ENCODE results near the gene ARHGAP24.

The ARHGAP24 gene

GRCh38 chr4:85763202-85763601 is 288.3 kb downstream of the ARHGAP24 start:
- H3K18ac ChIP-seq (ENCODE audit: low read length) = peak overlapping the region; percentile 80
- H3K4ac ChIP-seq (ENCODE audit: low read depth, low read length) = no peak overlapping the region
- H3K27me3 ChIP-seq (ENCODE audit: insufficient read depth, low read length, poor library complexity) = no peaks in the 10 kb centered on the region
- H3K79me1 ChIP-seq (ENCODE audit: low read length) = no peaks in the 10 kb centered on the region
- peak overlapping the region; percentile 7 for H4K5ac ChIP-seq (ENCODE audit: low read length)
- H3K4me2 ChIP-seq (ENCODE audit: low read length) = no peak overlapping the region
- H3K9ac ChIP-seq (ENCODE audit: low read length) = no peak overlapping the region
- no CpG with 5 or more reads among the region's 2 CpGs for WGBS (ENCODE audit: extremely low coverage, insufficient coverage, low lambda C conversion rate)
- peak overlapping the region; percentile 42 for H2BK5ac ChIP-seq (ENCODE audit: low read length)
- H3K4me1 ChIP-seq (ENCODE audit: control insufficient read depth, low read depth, low read length) = peaks cover 2% of the 10 kb centered on the region
- H3K27ac ChIP-seq (ENCODE audit: low read depth, low read length) = no peak overlapping the region
- H4K8ac ChIP-seq (ENCODE audit: low read depth, low read length) = no peak overlapping the region
- H2BK15ac ChIP-seq (replicated peaks; ENCODE audit: low read depth) = no peak overlapping the region
- no peak overlapping the region for H2AK5ac ChIP-seq (ENCODE audit: low read length)
- no peaks in the 10 kb centered on the region for H3K36me3 ChIP-seq (ENCODE audit: control insufficient read depth, insufficient read depth, low read length)
- H2BK120ac ChIP-seq (ENCODE audit: low read depth, low read length) = peak overlapping the region; percentile 21
- DNase-seq = no peak
- no peak overlapping the region for H3K56ac ChIP-seq (ENCODE audit: low read length)
- no peak overlapping the region for H3K23ac ChIP-seq (ENCODE audit: low read length)
- H3K4me3 ChIP-seq (ENCODE audit: low read length) = no peak overlapping the region
- H3K79me2 ChIP-seq (ENCODE audit: control insufficient read depth, insufficient read depth, low read length) = no peaks in the 10 kb centered on the region

GRCh38 chr4:85767649-85768048 is 292.7 kb downstream of the ARHGAP24 start:
- WGBS (ENCODE audit: extremely low coverage, insufficient coverage, low lambda C conversion rate) = no CpG with 5 or more reads among the region's 1 CpG
- DNase-seq = no peak
- Histone ChIP-seq H3K56ac (ENCODE audit: low read length) (peak overlapping the region; percentile 35), H3K79me2 (ENCODE audit: control insufficient read depth, insufficient read depth, low read length) (no peaks in the 10 kb centered on the region), H3K27me3 (ENCODE audit: insufficient read depth, low read length, poor library complexity) (no peaks in the 10 kb centered on the region), H2AK5ac (ENCODE audit: low read length) (no peak overlapping the region), H3K36me3 (ENCODE audit: control insufficient read depth, insufficient read depth, low read length) (no peaks in the 10 kb centered on the region), H3K4me2 (ENCODE audit: low read length) (no peak overlapping the region), H3K79me1 (ENCODE audit: low read length) (no peaks in the 10 kb centered on the region), H3K23ac (ENCODE audit: low read length) (no peak overlapping the region), H3K4me3 (ENCODE audit: low read length) (no peak overlapping the region), H2BK5ac (ENCODE audit: low read length) (peak overlapping the region; percentile 38), H4K8ac (ENCODE audit: low read depth, low read length) (no peak overlapping the region), H3K4ac (ENCODE audit: low read depth, low read length) (no peak overlapping the region), H3K27ac (ENCODE audit: low read depth, low read length) (no peak overlapping the region), H3K18ac (ENCODE audit: low read length) (peak overlapping the region; percentile 39), H3K9ac (ENCODE audit: low read length) (no peak overlapping the region), H2BK15ac (replicated peaks; ENCODE audit: low read depth) (peak overlapping the region; percentile 85), H2BK120ac (ENCODE audit: low read depth, low read length) (no peak overlapping the region), H3K4me1 (ENCODE audit: control insufficient read depth, low read depth, low read length) (peaks cover 2% of the 10 kb centered on the region), H4K5ac (ENCODE audit: low read length) (no peak overlapping the region)

- no peaks in the 10 kb centered on the region for H3K79me2 ChIP-seq (ENCODE audit: control insufficient read depth, insufficient read depth, low read length)
- H3K18ac ChIP-seq (ENCODE audit: low read length) = no peak overlapping the region
- H3K27me3 ChIP-seq (ENCODE audit: insufficient read depth, low read length, poor library complexity) = no peaks in the 10 kb centered on the region
- no peaks in the 10 kb centered on the region for H3K79me1 ChIP-seq (ENCODE audit: low read length)
- no peak overlapping the region for H3K4me3 ChIP-seq (ENCODE audit: low read length)
- H3K27ac ChIP-seq (ENCODE audit: low read depth, low read length) = no peak overlapping the region
- no peak overlapping the region for H2BK5ac ChIP-seq (ENCODE audit: low read length)
- no peak overlapping the region for H3K56ac ChIP-seq (ENCODE audit: low read length)
- whole genome bisulfite sequencing (ENCODE audit: extremely low coverage, insufficient coverage, low lambda C conversion rate) = no CpG with 5 or more reads among the region's 2 CpGs
- peaks cover 2% of the 10 kb centered on the region for H3K4me1 ChIP-seq (ENCODE audit: control insufficient read depth, low read depth, low read length)
- H3K36me3 ChIP-seq (ENCODE audit: control insufficient read depth, insufficient read depth, low read length) = no peaks in the 10 kb centered on the region
- H3K4me2 ChIP-seq (ENCODE audit: low read length) = no peak overlapping the region
- no peak overlapping the region for H4K8ac ChIP-seq (ENCODE audit: low read depth, low read length)
- no peak overlapping the region for H2BK15ac ChIP-seq (replicated peaks; ENCODE audit: low read depth)
- no peak overlapping the region for H3K9ac ChIP-seq (ENCODE audit: low read length)
- no peak for DNase-seq
- H2AK5ac ChIP-seq (ENCODE audit: low read length) = no peak overlapping the region
- no peak overlapping the region for H2BK120ac ChIP-seq (ENCODE audit: low read depth, low read length)
- H3K23ac ChIP-seq (ENCODE audit: low read length) = no peak overlapping the region
- H3K4ac ChIP-seq (ENCODE audit: low read depth, low read length) = no peak overlapping the region
- H4K5ac ChIP-seq (ENCODE audit: low read length) = no peak overlapping the region
These were observed 294.1 kb downstream of the ARHGAP24 start for GRCh38 chr4:85769009-85769408.

GRCh38 chr4:85772470-85772869 is 297.5 kb downstream of the ARHGAP24 start:
- no peak overlapping the region for H3K9ac ChIP-seq (ENCODE audit: low read length)

GRCh38 chr4:85773372-85773771 is 298.4 kb downstream of the ARHGAP24 start:
- Histone ChIP-seq H3K4me1 (ENCODE audit: control insufficient read depth, low read depth, low read length) (no peaks in the 10 kb centered on the region), H2AK5ac (ENCODE audit: low read length) (no peak overlapping the region), H3K18ac (ENCODE audit: low read length) (peak overlapping the region; percentile 39), H3K23ac (ENCODE audit: low read length) (no peak overlapping the region), H2BK5ac (ENCODE audit: low read length) (no peak overlapping the region), H3K79me1 (ENCODE audit: low read length) (no peaks in the 10 kb centered on the region), H3K36me3 (ENCODE audit: control insufficient read depth, insufficient read depth, low read length) (no peaks in the 10 kb centered on the region), H4K8ac (ENCODE audit: low read depth, low read length) (no peak overlapping the region), H2BK15ac (replicated peaks; ENCODE audit: low read depth) (no peak overlapping the region), H3K79me2 (ENCODE audit: control insufficient read depth, insufficient read depth, low read length) (no peaks in the 10 kb centered on the region), H3K27ac (ENCODE audit: low read depth, low read length) (peak overlapping the region; percentile 16), H3K4me2 (ENCODE audit: low read length) (no peak overlapping the region), H3K56ac (ENCODE audit: low read length) (no peak overlapping the region), H4K5ac (ENCODE audit: low read length) (no peak overlapping the region), H3K27me3 (ENCODE audit: insufficient read depth, low read length, poor library complexity) (no peaks in the 10 kb centered on the region), H3K4me3 (ENCODE audit: low read length) (no peak overlapping the region), H3K4ac (ENCODE audit: low read depth, low read length) (no peak overlapping the region), H2BK120ac (ENCODE audit: low read depth, low read length) (no peak overlapping the region), H3K9ac (ENCODE audit: low read length) (no peak overlapping the region)
- no CpG with 5 or more reads among the region's 1 CpG for WGBS (ENCODE audit: extremely low coverage, insufficient coverage, low lambda C conversion rate)
- peak; percentile 94 for DNase-seq

More at GRCh38 chr4:85772470-85772869, 297.5 kb downstream of the ARHGAP24 start:
- Histone ChIP-seq H3K4me3 (ENCODE audit: low read length) (no peak overlapping the region), H4K8ac (ENCODE audit: low read depth, low read length) (no peak overlapping the region), H3K56ac (ENCODE audit: low read length) (no peak overlapping the region), H2BK120ac (ENCODE audit: low read depth, low read length) (no peak overlapping the region), H3K79me1 (ENCODE audit: low read length) (no peaks in the 10 kb centered on the region), H3K18ac (ENCODE audit: low read length) (peak overlapping the region; percentile 90), H3K36me3 (ENCODE audit: control insufficient read depth, insufficient read depth, low read length) (no peaks in the 10 kb centered on the region), H3K23ac (ENCODE audit: low read length) (no peak overlapping the region), H2BK15ac (replicated peaks; ENCODE audit: low read depth) (no peak overlapping the region), H3K27ac (ENCODE audit: low read depth, low read length) (peak overlapping the region; percentile 70), H2BK5ac (ENCODE audit: low read length) (peak overlapping the region; percentile 93), H3K4me1 (ENCODE audit: control insufficient read depth, low read depth, low read length) (peaks cover 2% of the 10 kb centered on the region), H3K27me3 (ENCODE audit: insufficient read depth, low read length, poor library complexity) (no peaks in the 10 kb centered on the region), H3K79me2 (ENCODE audit: control insufficient read depth, insufficient read depth, low read length) (no peaks in the 10 kb centered on the region), H3K4ac (ENCODE audit: low read depth, low read length) (peak overlapping the region; percentile 36), H2AK5ac (ENCODE audit: low read length) (no peak overlapping the region), H3K4me2 (ENCODE audit: low read length) (no peak overlapping the region), H4K5ac (ENCODE audit: low read length) (no peak overlapping the region)
- DNase-seq = no peak
- WGBS (ENCODE audit: extremely low coverage, insufficient coverage, low lambda C conversion rate) = no CpG with 5 or more reads among the region's 1 CpG

DNA sequence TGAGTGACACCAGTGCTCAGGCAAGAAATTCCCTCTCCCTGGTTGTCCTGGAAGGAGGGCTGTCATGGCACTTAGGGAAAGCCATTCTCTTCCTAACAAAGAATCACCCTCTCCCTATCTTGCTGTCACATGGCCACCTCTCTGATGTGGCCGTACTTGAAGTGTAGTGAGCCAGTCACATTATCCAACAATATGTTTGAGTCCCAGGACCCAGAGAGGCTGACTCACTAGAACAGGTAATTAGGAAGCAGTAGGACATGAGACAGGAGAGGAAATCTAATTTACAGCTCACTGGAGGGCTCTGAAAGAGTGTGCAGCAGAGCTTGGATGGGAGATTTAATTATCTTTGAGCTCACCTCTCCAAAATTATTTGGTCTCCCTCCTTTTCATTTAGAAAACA is 299.1 kb downstream of the ARHGAP24 start:
- no CpG with 5 or more reads among the region's 1 CpG for whole genome bisulfite sequencing (ENCODE audit: extremely low coverage, insufficient coverage, low lambda C conversion rate)

More for the DNA sequence above, 299.1 kb downstream of the ARHGAP24 start:
- Histone ChIP-seq H2BK5ac (ENCODE audit: low read length) (peak overlapping the region; percentile 69), H4K8ac (ENCODE audit: low read depth, low read length) (no peak overlapping the region), H3K18ac (ENCODE audit: low read length) (peak overlapping the region; percentile 98), H3K9ac (ENCODE audit: low read length) (peak overlapping the region; percentile 20), H2BK120ac (ENCODE audit: low read depth, low read length) (peak overlapping the region; percentile 79), H3K56ac (ENCODE audit: low read length) (peak overlapping the region; percentile 38), H3K4me3 (ENCODE audit: low read length) (no peak overlapping the region), H3K27ac (ENCODE audit: low read depth, low read length) (peak overlapping the region; percentile 91), H3K23ac (ENCODE audit: low read length) (no peak overlapping the region), H3K79me1 (ENCODE audit: low read length) (no peaks in the 10 kb centered on the region), H2BK15ac (replicated peaks; ENCODE audit: low read depth) (no peak overlapping the region), H2AK5ac (ENCODE audit: low read length) (no peak overlapping the region), H3K36me3 (ENCODE audit: control insufficient read depth, insufficient read depth, low read length) (no peaks in the 10 kb centered on the region), H3K79me2 (ENCODE audit: control insufficient read depth, insufficient read depth, low read length) (no peaks in the 10 kb centered on the region), H4K5ac (ENCODE audit: low read length) (no peak overlapping the region), H3K27me3 (ENCODE audit: insufficient read depth, low read length, poor library complexity) (no peaks in the 10 kb centered on the region), H3K4ac (ENCODE audit: low read depth, low read length) (peak overlapping the region; percentile 72), H3K4me1 (ENCODE audit: control insufficient read depth, low read depth, low read length) (no peaks in the 10 kb centered on the region), H3K4me2 (ENCODE audit: low read length) (no peak overlapping the region)
- peak; percentile 98 for DNase-seq

Data from mesendoderm (in vitro differentiated cells).